Activated T-helper 2 cell treated with anti-CD3 and anti-CD28 coated beads, Interferon-gamma antibody, Interleukin-2, Interleukin-4, amounts not matched to agents 10 μg/mL and 5 μg/mL and 100 μg/mL, durations not matched to agents 14 hours and 24 hours and 36 hours (primary cell): ENCODE data around the gene GABRB3. TPM values are rescaled to one million over a fixed set of nuclear protein-coding genes. Genes with fewer than 3 reads are reported as not detected.

ENCODE experiments used
- DNase-seq: peaks from one replicate; pipeline ENCODE4 v3.0.0; 2021; ENCODE audit warnings: low spot score
- H3K27ac Mint-ChIP-seq: one replicate; pipeline ENCODE4 v1.8.0; 2021; ENCODE audit warnings: mixed read lengths
- H3K27me3 Mint-ChIP-seq: one replicate; pipeline ENCODE4 v1.8.0; 2021; ENCODE audit warnings: low read depth, mixed read lengths
- H3K36me3 Mint-ChIP-seq: one replicate; pipeline ENCODE4 v1.8.0; 2021; ENCODE audit warnings: low read depth, mixed read lengths
- H3K4me1 Mint-ChIP-seq: one replicate; pipeline ENCODE4 v1.8.0; 2021; ENCODE audit warnings: low read depth, mixed read lengths
- H3K4me3 Mint-ChIP-seq: one replicate; pipeline ENCODE4 v1.8.0; 2021; ENCODE audit warnings: low read depth, mild to moderate bottlenecking, moderate library complexity, mixed read lengths
- H3K9me3 Mint-ChIP-seq: one replicate; pipeline ENCODE4 v1.8.0; 2021; ENCODE audit warnings: mixed read lengths
- intact Hi-C: fragments of 100-400 bp; cut with micrococcal nuclease; formaldehyde crosslinking; loops from one replicate; pipeline ENCODE4 v1.15.1; 2023
- total RNA-seq: library from RNA; stranded (reverse); gene quantifications from 2 replicates; pipeline ENCODE4 v1.2.3, GENCODE V29; 2022

Gene GABRB3
- total RNA-seq, 1 donor from 2014 or later: not detected

GRCh38 chr15:26531489-26531888, 241.4 kb downstream of the GABRB3 start:
- Mint-ChIP-seq H3K27ac (no peak overlapping the region), H3K4me3 (no peak overlapping the region), H3K9me3 (peaks cover 64% of the 10 kb centered on the region), H3K4me1 (no peaks in the 10 kb centered on the region), H3K36me3 (no peaks in the 10 kb centered on the region), H3K27me3 (no peaks in the 10 kb centered on the region)
- no peak for DNase-seq
- intact Hi-C loops: no loop called here

GRCh38 chr15:26525096-26525495, 247.8 kb downstream of the GABRB3 start:
- no peaks in the 10 kb centered on the region for H3K4me1 Mint-ChIP-seq
- H3K4me3 Mint-ChIP-seq: no peak overlapping the region
- H3K27ac Mint-ChIP-seq: no peak overlapping the region
- intact Hi-C loops: no loop called here
- H3K27me3 Mint-ChIP-seq: no peaks in the 10 kb centered on the region
- DNase-seq: no peak
- H3K9me3 Mint-ChIP-seq: peaks cover 60% of the 10 kb centered on the region
- no peaks in the 10 kb centered on the region for H3K36me3 Mint-ChIP-seq

- no peaks in the 10 kb centered on the region for H3K36me3 Mint-ChIP-seq
- no peaks in the 10 kb centered on the region for H3K27me3 Mint-ChIP-seq
- no peak overlapping the region for H3K27ac Mint-ChIP-seq
Measured at GRCh38 chr15:26521691-26522198, 251.1 kb downstream of the GABRB3 start.

GRCh38 chr15:26521130-26521529, 251.7 kb downstream of the GABRB3 start:
- Mint-ChIP-seq H3K36me3 (no peaks in the 10 kb centered on the region), H3K4me1 (no peaks in the 10 kb centered on the region), H3K9me3 (peaks cover 51% of the 10 kb centered on the region), H3K27ac (no peak overlapping the region), H3K4me3 (no peak overlapping the region), H3K27me3 (no peaks in the 10 kb centered on the region)
- no peak for DNase-seq
- intact Hi-C loops: no loop called here

More at GRCh38 chr15:26521691-26522198, 251.1 kb downstream of the GABRB3 start:
- no peak for DNase-seq
- intact Hi-C loops: no loop called here
- Mint-ChIP-seq H3K4me1 (no peaks in the 10 kb centered on the region), H3K9me3 (peaks cover 56% of the 10 kb centered on the region), H3K4me3 (no peak overlapping the region)

- no peaks in the 10 kb centered on the region for H3K27me3 Mint-ChIP-seq
- no peaks in the 10 kb centered on the region for H3K36me3 Mint-ChIP-seq
- no peak overlapping the region for H3K4me3 Mint-ChIP-seq
- H3K9me3 Mint-ChIP-seq: peaks cover 42% of the 10 kb centered on the region
- DNase-seq: no peak
- H3K4me1 Mint-ChIP-seq: no peaks in the 10 kb centered on the region
- no peak overlapping the region for H3K27ac Mint-ChIP-seq
- intact Hi-C loops: no loop called here
Measured at GRCh38 chr15:26518885-26519284, 254.0 kb downstream of the GABRB3 start.

GRCh38 chr15:26516102-26516980, 256.5 kb downstream of the GABRB3 start:
- Mint-ChIP-seq H3K9me3 (peaks cover 45% of the 10 kb centered on the region), H3K4me1 (no peaks in the 10 kb centered on the region), H3K27ac (no peak overlapping the region), H3K36me3 (no peaks in the 10 kb centered on the region), H3K4me3 (no peak overlapping the region), H3K27me3 (no peaks in the 10 kb centered on the region)
- no peak for DNase-seq
- intact Hi-C loops: no loop called here

GRCh38 chr15:26504009-26504408, 268.9 kb downstream of the GABRB3 start:
- intact Hi-C loops: no loop called here
- Mint-ChIP-seq H3K36me3 (no peaks in the 10 kb centered on the region), H3K27ac (no peak overlapping the region), H3K4me1 (no peaks in the 10 kb centered on the region), H3K4me3 (no peak overlapping the region), H3K27me3 (no peaks in the 10 kb centered on the region), H3K9me3 (peaks cover 50% of the 10 kb centered on the region)
- DNase-seq: no peak

Other genes with a start within 250 kb of the GABRB3 start
- gene GABRA5, start 94.0 kb upstream of the GABRB3 start, total RNA-seq: not detected in 2 replicates
- not detected in 2 replicates for gene GABRG3, start 198.1 kb upstream of the GABRB3 start, total RNA-seq